ENCODE results near the gene EYA2.

- TF ChIP-seq CTCF (IDR thresholded peaks at IDR 0.05) (no peak), EZH2phosphoT487 (IDR thresholded peaks at IDR 0.05) (no peak), EZH2 (IDR thresholded peaks at IDR 0.05) (no peak)
Measured at GRCh38 chr20:46974669-46975434, 80.2 kb downstream of the EYA2 start.
